Panc1 (cell line): ENCODE results near the gene ALOX5. TPM values are rescaled to one million over a fixed set of nuclear protein-coding genes. Genes with fewer than 3 reads are reported as not detected.

Experiments used
- ATAC-seq: fragments of 200-7000 bp; cut with Tn5 transposase; 2 replicates; pipeline ENCODE4 v1.9.1; 2020; ENCODE audit warnings: mild to moderate bottlenecking, moderate library complexity
- BruUV-seq: library from RNA; stranded (reverse); fragments of 400-500 nt; replicated peaks from 2 replicates; lab custom pipeline; 2021; lab: Mats Ljungman, UMichigan
- CTCF ChIA-PET: fragments of 300-600 bp; sonication (Branson Sonifier 250); formaldehyde crosslinking; loops from one replicate; lab custom pipeline; 2022; ENCODE audit warnings: antibody characterized with exemption; lab: Charles Lee
- POLR2A ChIA-PET: fragments of 300-600 bp; sonication (Branson Sonifier 250); formaldehyde crosslinking; loops from one replicate; lab custom pipeline; 2022; ENCODE audit warnings: antibody characterized with exemption; lab: Charles Lee
- DNase-seq: peaks from one replicate; pipeline ENCODE4 v3.0.0-alpha.2; 2010; ENCODE audit warnings: low read depth, low spot score
- H3K27ac ChIP-seq: 2 replicates; pipeline ENCODE4 v1.5.1; 2011; ENCODE audit warnings: mild to moderate bottlenecking, low read length, inconsistent platforms
- H3K27me3 ChIP-seq: fragments of 200-500 bp; sonication (Bioruptor generic); 2 replicates; pipeline ENCODE4 v1.6.0; 2014; ENCODE audit warnings: low read length, inconsistent platforms; ENCODE audit not compliant: control insufficient read depth, insufficient read depth
- H3K36me3 ChIP-seq: fragments of 200-500 bp; sonication (Bioruptor generic); 2 replicates; pipeline ENCODE4 v1.5.1; 2014; ENCODE audit warnings: inconsistent platforms, mild to moderate bottlenecking, low read length, moderate library complexity; ENCODE audit not compliant: control insufficient read depth, insufficient read depth
- H3K4me1 ChIP-seq: 2 replicates; pipeline ENCODE4 v1.5.1; 2011; ENCODE audit warnings: inconsistent platforms, mild to moderate bottlenecking, low read length, moderate library complexity; ENCODE audit not compliant: control insufficient read depth, insufficient read depth
- H3K4me3 ChIP-seq, 2 experiments: 2 replicates each; pipeline ENCODE4 v1.5.1; 2011 to 2012; ENCODE audit warnings: low read depth in 2 of 2, low read length in 2 of 2, mild to moderate bottlenecking in 2 of 2, inconsistent platforms in 1 of 2, moderate library complexity in 1 of 2
- H3K9me3 ChIP-seq: fragments of 200-500 bp; sonication (Bioruptor generic); 2 replicates; pipeline ENCODE4 v1.5.1; 2014; ENCODE audit warnings: low read depth, mild to moderate bottlenecking, inconsistent platforms, low read length, moderate library complexity; ENCODE audit not compliant: control insufficient read depth, insufficient read depth
- POLR2AphosphoS5 ChIP-seq: IDR thresholded peaks from 2 replicates; pipeline ENCODE4 v1.6.1; 2012; ENCODE audit warnings: mild to moderate bottlenecking, low read depth, low read length, moderate library complexity
- SIN3A ChIP-seq: IDR thresholded peaks from 2 replicates; pipeline ENCODE4 v1.6.1; 2012; ENCODE audit warnings: low read depth, mild to moderate bottlenecking, low read length, moderate library complexity, borderline replicate concordance; ENCODE audit not compliant: insufficient read depth
- TCF7L2 ChIP-seq: IDR thresholded peaks from 2 replicates; pipeline ENCODE4 v1.6.1; 2011; ENCODE audit warnings: mild to moderate bottlenecking, low read depth, low read length, inconsistent platforms
- in situ Hi-C: cut with HindIII; loops from 2 replicates; pipeline ENCODE4 v1.10.0; 2016; ENCODE audit warnings: low sequenced_read_pairs, low pct_unique_long_range_greater_than_20kb
- intact Hi-C: fragments of 100-400 bp; cut with micrococcal nuclease; formaldehyde crosslinking; loops from one replicate; pipeline ENCODE4 v1.10.0; 2022; ENCODE audit not compliant: unreplicated experiment
- total RNA-seq: library from RNA; stranded (reverse); gene quantifications from one replicate; pipeline ENCODE4 v1.2.1, GENCODE V29; 2021; ENCODE audit not compliant: unreplicated experiment
- TF ChIP-seq, protein P1 (sequence below), 2 experiments: IDR thresholded peaks; 2 replicates each; pipeline ENCODE4 v1.6.1; 2011 to 2012; ENCODE audit warnings: low read depth in 2 of 2, control low read depth in 1 of 2, low read length in 1 of 2, mild to moderate bottlenecking in 1 of 2, moderate library complexity in 1 of 2; ENCODE audit not compliant: insufficient read depth in 1 of 2
- TF ChIP-seq, protein P2 (sequence below): fragments of 450-650 bp; IDR thresholded peaks from 2 replicates; pipeline ENCODE4 v1.5.1; 2017; ENCODE audit warnings: mild to moderate bottlenecking

ALOX5 gene
- total RNA-seq, 1 experiment from 2014 or later, result 0.82 TPM

DNA sequence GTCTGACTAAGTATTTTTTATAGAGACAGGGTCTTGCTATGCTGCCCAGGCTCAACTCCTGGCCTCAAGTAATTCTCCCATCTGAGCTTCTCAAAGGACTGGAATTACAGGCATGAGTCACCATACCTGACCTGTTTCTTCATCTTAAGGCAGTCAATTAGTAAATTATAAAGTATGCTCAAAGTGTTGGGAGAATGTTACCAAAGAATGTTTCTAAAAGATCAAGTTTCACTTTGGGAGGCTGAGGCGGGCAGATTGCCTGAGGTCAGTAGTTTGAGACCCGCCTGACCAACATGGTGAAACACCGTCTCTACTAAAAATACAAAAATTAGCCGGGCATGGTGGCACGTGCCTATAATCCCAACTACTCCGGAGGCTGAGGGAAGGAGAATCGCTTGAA lies 117.0 kb downstream of the ALOX5 start:
- no peak for DNase-seq
- Histone ChIP-seq H3K27me3 (no peaks in the 10 kb centered on the region), H3K36me3 (no peaks in the 10 kb centered on the region), H3K4me1 (no peaks in the 10 kb centered on the region), H3K27ac (no peak overlapping the region), H3K4me3 (no peak overlapping the region), H3K9me3 (peaks cover 8% of the 10 kb centered on the region)
- in situ Hi-C loops, result no loop called here
- POLR2A ChIA-PET, result no interaction called here
- ATAC-seq, result no peak
- intact Hi-C loops, result no loop called here
- TF ChIP-seq POLR2AphosphoS5 (no peak), SIN3A (no peak), TCF7L2 (no peak)
- TF ChIP-seq, protein P1, sequence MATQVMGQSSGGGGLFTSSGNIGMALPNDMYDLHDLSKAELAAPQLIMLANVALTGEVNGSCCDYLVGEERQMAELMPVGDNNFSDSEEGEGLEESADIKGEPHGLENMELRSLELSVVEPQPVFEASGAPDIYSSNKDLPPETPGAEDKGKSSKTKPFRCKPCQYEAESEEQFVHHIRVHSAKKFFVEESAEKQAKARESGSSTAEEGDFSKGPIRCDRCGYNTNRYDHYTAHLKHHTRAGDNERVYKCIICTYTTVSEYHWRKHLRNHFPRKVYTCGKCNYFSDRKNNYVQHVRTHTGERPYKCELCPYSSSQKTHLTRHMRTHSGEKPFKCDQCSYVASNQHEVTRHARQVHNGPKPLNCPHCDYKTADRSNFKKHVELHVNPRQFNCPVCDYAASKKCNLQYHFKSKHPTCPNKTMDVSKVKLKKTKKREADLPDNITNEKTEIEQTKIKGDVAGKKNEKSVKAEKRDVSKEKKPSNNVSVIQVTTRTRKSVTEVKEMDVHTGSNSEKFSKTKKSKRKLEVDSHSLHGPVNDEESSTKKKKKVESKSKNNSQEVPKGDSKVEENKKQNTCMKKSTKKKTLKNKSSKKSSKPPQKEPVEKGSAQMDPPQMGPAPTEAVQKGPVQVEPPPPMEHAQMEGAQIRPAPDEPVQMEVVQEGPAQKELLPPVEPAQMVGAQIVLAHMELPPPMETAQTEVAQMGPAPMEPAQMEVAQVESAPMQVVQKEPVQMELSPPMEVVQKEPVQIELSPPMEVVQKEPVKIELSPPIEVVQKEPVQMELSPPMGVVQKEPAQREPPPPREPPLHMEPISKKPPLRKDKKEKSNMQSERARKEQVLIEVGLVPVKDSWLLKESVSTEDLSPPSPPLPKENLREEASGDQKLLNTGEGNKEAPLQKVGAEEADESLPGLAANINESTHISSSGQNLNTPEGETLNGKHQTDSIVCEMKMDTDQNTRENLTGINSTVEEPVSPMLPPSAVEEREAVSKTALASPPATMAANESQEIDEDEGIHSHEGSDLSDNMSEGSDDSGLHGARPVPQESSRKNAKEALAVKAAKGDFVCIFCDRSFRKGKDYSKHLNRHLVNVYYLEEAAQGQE (IDR thresholded peaks at IDR 0.05; ENCODE audit: insufficient read depth in 1 of 2, low read depth in 2 of 2, low read length in 1 of 2), result no peak
- TF ChIP-seq, protein P2, sequence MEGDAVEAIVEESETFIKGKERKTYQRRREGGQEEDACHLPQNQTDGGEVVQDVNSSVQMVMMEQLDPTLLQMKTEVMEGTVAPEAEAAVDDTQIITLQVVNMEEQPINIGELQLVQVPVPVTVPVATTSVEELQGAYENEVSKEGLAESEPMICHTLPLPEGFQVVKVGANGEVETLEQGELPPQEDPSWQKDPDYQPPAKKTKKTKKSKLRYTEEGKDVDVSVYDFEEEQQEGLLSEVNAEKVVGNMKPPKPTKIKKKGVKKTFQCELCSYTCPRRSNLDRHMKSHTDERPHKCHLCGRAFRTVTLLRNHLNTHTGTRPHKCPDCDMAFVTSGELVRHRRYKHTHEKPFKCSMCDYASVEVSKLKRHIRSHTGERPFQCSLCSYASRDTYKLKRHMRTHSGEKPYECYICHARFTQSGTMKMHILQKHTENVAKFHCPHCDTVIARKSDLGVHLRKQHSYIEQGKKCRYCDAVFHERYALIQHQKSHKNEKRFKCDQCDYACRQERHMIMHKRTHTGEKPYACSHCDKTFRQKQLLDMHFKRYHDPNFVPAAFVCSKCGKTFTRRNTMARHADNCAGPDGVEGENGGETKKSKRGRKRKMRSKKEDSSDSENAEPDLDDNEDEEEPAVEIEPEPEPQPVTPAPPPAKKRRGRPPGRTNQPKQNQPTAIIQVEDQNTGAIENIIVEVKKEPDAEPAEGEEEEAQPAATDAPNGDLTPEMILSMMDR, result no peak
- BruUV-seq, result no TSS peak
- CTCF ChIA-PET, result no interaction called here

Other genes starting within 250 kb of the ALOX5 start
- not detected for gene OR13A1, start 58.6 kb upstream of the ALOX5 start, total RNA-seq